B cell (primary cell): ENCODE results near the gene GRID2. TPM values are rescaled to one million over a fixed set of nuclear protein-coding genes. Genes with fewer than 3 reads are reported as not detected.

ENCODE experiments used
- ATAC-seq: fragments of 200-7000 bp; cut with Tn5 transposase; one replicate; pipeline ENCODE4 v1.10.0; 2021; ENCODE audit warnings: low read depth, mild to moderate bottlenecking, moderate number of reproducible peaks, moderate library complexity
- CTCF ChIA-PET: fragments of 350-600 bp; sonication (Branson Sonifier 250); formaldehyde crosslinking; loops from one replicate; lab custom pipeline; 2021; ENCODE audit warnings: antibody characterized with exemption, inconsistent platforms; lab: Charles Lee
- POLR2A ChIA-PET: fragments of 350-600 bp; sonication (Branson Sonifier 250); formaldehyde crosslinking; loops from one replicate; lab custom pipeline; 2021; ENCODE audit warnings: antibody characterized with exemption; lab: Charles Lee
- DNase-seq: peaks from one replicate; pipeline ENCODE4 v3.0.0; 2013
- H2AFZ ChIP-seq: 2 replicates; pipeline ENCODE4 v1.6.1; 2012; ENCODE audit warnings: mild to moderate bottlenecking, low read depth, low read length; ENCODE audit not compliant: insufficient read depth, poor library complexity, severe bottlenecking
- H3K27ac ChIP-seq, 2 donors: 1 replicate in 1 of 2; 2 replicates in 1 of 2; pipeline ENCODE4 v1.5.1; 2012 to 2013; ENCODE audit warnings: low read length in 2 of 2, mild to moderate bottlenecking in 2 of 2, moderate library complexity in 1 of 2
- H3K27me3 ChIP-seq, 4 experiments: fragments of 200-600 bp in 1 of 4; sonication (generic) in 1 of 4; replicated peaks in 1 of 4; 1 replicate in 2 of 4; 2 replicates in 2 of 4; pipeline versions ENCODE4 v1.6.1 to v1.7.0; 2013 to 2016; ENCODE audit warnings: low read length in 3 of 4, mild to moderate bottlenecking in 2 of 4, mixed read lengths in 1 of 4, moderate library complexity in 1 of 4; ENCODE audit not compliant: insufficient read depth in 4 of 4, control insufficient read depth in 3 of 4; ENCODE audit errors: control extremely low read depth in 1 of 4
- H3K36me3 ChIP-seq, 2 experiments: replicated peaks in 1 of 2; 1 replicate in 1 of 2; 2 replicates in 1 of 2; pipeline versions ENCODE4 v1.6.1 to v1.7.1; 2013; ENCODE audit warnings: low read length in 1 of 2; ENCODE audit not compliant: insufficient read depth in 2 of 2, control insufficient read depth in 1 of 2; ENCODE audit errors: control extremely low read depth in 1 of 2, extremely low read depth in 1 of 2
- H3K4me1 ChIP-seq, 2 donors: fragments of 200-600 bp in 1 of 2; sonication (generic) in 1 of 2; 1 replicate in 1 of 2; 2 replicates in 1 of 2; pipeline versions ENCODE4 v1.5.1 to v1.6.1; 2013 to 2017; ENCODE audit warnings: low read length in 2 of 2; ENCODE audit not compliant: control insufficient read depth in 2 of 2, insufficient read depth in 2 of 2
- H3K4me2 ChIP-seq: replicated peaks from 2 replicates; pipeline ENCODE3; 2012; ENCODE audit warnings: mild to moderate bottlenecking, low read depth, low read length; ENCODE audit not compliant: poor library complexity, severe bottlenecking
- H3K4me3 ChIP-seq, 5 experiments: fragments of 200-600 bp in 1 of 5; sonication (generic) in 1 of 5; 1 replicate in 3 of 5; 2 replicates in 2 of 5; pipeline versions ENCODE4 v1.5.1 to v1.7.0; 2011 to 2016; ENCODE audit warnings: low read length in 4 of 5, mild to moderate bottlenecking in 4 of 5, low read depth in 2 of 5, control low read depth in 1 of 5, moderate library complexity in 1 of 5; ENCODE audit not compliant: insufficient read depth in 1 of 5; ENCODE audit errors: control extremely low read depth in 1 of 5, extremely low read depth in 1 of 5
- H3K79me2 ChIP-seq: fragments of 200-600 bp; sonication (generic); one replicate; pipeline ENCODE4 v1.6.0; 2016; ENCODE audit warnings: low read length; ENCODE audit not compliant: control insufficient read depth, insufficient read depth
- H3K9ac ChIP-seq: fragments of 200-600 bp; sonication (generic); 2 replicates; pipeline ENCODE4 v1.6.1; 2017; ENCODE audit warnings: mild to moderate bottlenecking, low read length, moderate library complexity
- H3K9me3 ChIP-seq, 3 donors: one replicate each; pipeline versions ENCODE4 v1.6.1 to v1.7.1; 2013; ENCODE audit warnings: low read length in 2 of 3; ENCODE audit not compliant: control insufficient read depth in 2 of 3, insufficient read depth in 1 of 3; ENCODE audit errors: control extremely low read depth in 1 of 3
- H4K20me1 ChIP-seq: 2 replicates; pipeline ENCODE4 v1.6.0; 2012; ENCODE audit warnings: mild to moderate bottlenecking, low read length; ENCODE audit not compliant: insufficient read depth, control insufficient read depth, poor library complexity, severe bottlenecking
- H3K27ac Mint-ChIP-seq: one replicate; pipeline ENCODE4 v1.8.0; 2021; ENCODE audit warnings: mixed read lengths
- H3K27me3 Mint-ChIP-seq: one replicate; pipeline ENCODE4 v1.8.0; 2021; ENCODE audit warnings: mixed read lengths
- H3K4me1 Mint-ChIP-seq: one replicate; pipeline ENCODE4 v1.8.0; 2021; ENCODE audit warnings: mixed read lengths
- H3K4me3 Mint-ChIP-seq: one replicate; pipeline ENCODE4 v1.8.0; 2021; ENCODE audit warnings: mixed read lengths
- H3K9me3 Mint-ChIP-seq: one replicate; pipeline ENCODE4 v1.8.0; 2022; ENCODE audit warnings: mixed read lengths; ENCODE audit not compliant: insufficient read depth
- CTCF ChIP-seq: fragments of 200-600 bp; IDR thresholded peaks from one replicate; pipeline ENCODE4 v1.8.0; 2022; ENCODE audit warnings: antibody characterized with exemption, mild to moderate bottlenecking
- EZH2 ChIP-seq: IDR thresholded peaks from 2 replicates; pipeline ENCODE4 v1.6.1; 2012; ENCODE audit warnings: borderline replicate concordance, low read depth, mild to moderate bottlenecking, moderate library complexity, low read length; ENCODE audit not compliant: insufficient read depth, poor library complexity, severe bottlenecking
- WGBS: methylation state at CpG from one replicate; pipeline ENCODE4 v1.1.5; 2013; ENCODE audit warnings: missing lambda C conversion rate; ENCODE audit not compliant: insufficient coverage; 5-methylcytosine and 5-hydroxymethylcytosine counted together
- intact Hi-C: fragments of 100-400 bp; cut with micrococcal nuclease; formaldehyde crosslinking; loops from one replicate; pipeline ENCODE4 v1.10.0; 2022
- polyA plus RNA-seq: library from polyadenylated mRNA; depleted of rRNA; stranded (reverse); fragments of >200 nt; gene quantifications from 2 replicates; pipeline ENCODE4 v1.2.3, GENCODE V29; 2012
- total RNA-seq, 2 donors: library from RNA; stranded (reverse); fragments of 120-200 nt in 1 of 2; gene quantifications; 1 replicate in 1 of 2; 2 replicates in 1 of 2; pipeline versions ENCODE4 v1.2.3 to v1.2.4, GENCODE V29; 2013 to 2022

Gene GRID2
- total and polyA plus RNA-seq, 2 donors (not counting 1 experiment from before 2014, with no cell fraction given): not detected

GRCh38 chr4:93688978-93689377, 1385.2 kb downstream of the GRID2 start:
- Histone ChIP-seq H3K9ac (no peak overlapping the region), H3K4me2 (no peak overlapping the region), H4K20me1 (no peaks in the 10 kb centered on the region), H2AFZ (no peak overlapping the region), H3K4me1 (no peaks in the 10 kb centered on the region), H3K4me3 (no peak overlapping the region), H3K27ac (no peak overlapping the region), H3K36me3 (no peaks in the 10 kb centered on the region), H3K27me3 (no peaks in the 10 kb centered on the region), H3K9me3 (no peaks in the 10 kb centered on the region), H3K79me2 (no peaks in the 10 kb centered on the region)
- no peaks in the 10 kb centered on the region for H3K9me3 Mint-ChIP-seq
- ChIA-PET POLR2A (no interaction called here), CTCF (no interaction called here)
- intact Hi-C loops: no loop called here
- WGBS: 100% methylated on average over 4 of the region's 4 CpGs
- no peak for TF ChIP-seq EZH2
- TF ChIP-seq CTCF: no peak
- no peak overlapping the region for H3K27ac Mint-ChIP-seq
- DNase-seq (no peak), ATAC-seq (no peak)
- no peak overlapping the region for H3K4me3 Mint-ChIP-seq
- H3K27me3 Mint-ChIP-seq: no peaks in the 10 kb centered on the region
- H3K4me1 Mint-ChIP-seq: no peaks in the 10 kb centered on the region

- H3K9me3 ChIP-seq: no peaks in the 10 kb centered on the region
- H3K27ac Mint-ChIP-seq: no peak overlapping the region
- ChIA-PET POLR2A (no interaction called here), CTCF (no interaction called here)
- no peak overlapping the region for H3K4me3 ChIP-seq
- H3K9me3 Mint-ChIP-seq: no peaks in the 10 kb centered on the region
- ATAC-seq (no peak), DNase-seq (no peak)
- H3K36me3 ChIP-seq: no peaks in the 10 kb centered on the region
- H3K27me3 ChIP-seq: no peaks in the 10 kb centered on the region
- TF ChIP-seq CTCF: no peak
- no peak for TF ChIP-seq EZH2
- intact Hi-C loops: no loop called here
- no peaks in the 10 kb centered on the region for H3K4me1 ChIP-seq
- no peak overlapping the region for H3K4me2 ChIP-seq
- no peaks in the 10 kb centered on the region for H3K79me2 ChIP-seq
- no peaks in the 10 kb centered on the region for H4K20me1 ChIP-seq
- no peak overlapping the region for H3K27ac ChIP-seq
- H3K4me3 Mint-ChIP-seq: no peak overlapping the region
- WGBS: no CpG with 5 or more reads among the region's 3 CpGs
- H3K4me1 Mint-ChIP-seq: no peaks in the 10 kb centered on the region
- H2AFZ ChIP-seq: no peak overlapping the region
- H3K27me3 Mint-ChIP-seq: no peaks in the 10 kb centered on the region
- no peak overlapping the region for H3K9ac ChIP-seq
Measured at GRCh38 chr4:93693141-93693540, 1389.4 kb downstream of the GRID2 start.
